Suppressor macrophage treated with lipopolysaccharide for 1 hour (primary cell): ENCODE data around the gene TM9SF4.
"Not testable (repeated sequence)": the region's sequence is repeated elsewhere in the genome, so short reads cannot be mapped to it uniquely, and the experiment has no call there.

Experiments
- DNase-seq, 3 donors: peaks; one replicate each; pipeline ENCODE4 v3.0.0-alpha.2; 2020 to 2022

The TM9SF4 gene

DNA sequence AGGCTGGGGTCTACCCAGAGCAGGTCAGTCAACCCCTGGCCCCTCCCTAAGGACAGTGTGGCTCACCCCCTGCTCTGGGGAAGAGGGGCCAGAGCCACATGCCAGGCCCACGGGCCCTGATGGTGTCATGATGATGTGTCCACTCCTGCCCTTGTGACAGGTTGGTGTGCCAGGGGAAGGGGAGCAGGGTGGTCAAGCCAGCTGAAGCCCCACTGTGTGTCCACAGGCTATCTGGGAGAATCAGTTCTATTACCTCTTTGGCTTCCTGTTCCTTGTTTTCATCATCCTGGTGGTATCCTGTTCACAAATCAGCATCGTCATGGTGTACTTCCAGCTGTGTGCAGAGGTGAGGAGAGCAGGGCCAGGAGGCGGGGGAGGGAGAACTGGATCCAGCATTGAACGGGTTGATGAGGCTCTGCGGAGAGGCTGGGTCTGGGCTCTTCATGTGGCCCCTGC is 50.3 kb downstream of the TM9SF4 start:
- no peak for DNase-seq

DNA sequence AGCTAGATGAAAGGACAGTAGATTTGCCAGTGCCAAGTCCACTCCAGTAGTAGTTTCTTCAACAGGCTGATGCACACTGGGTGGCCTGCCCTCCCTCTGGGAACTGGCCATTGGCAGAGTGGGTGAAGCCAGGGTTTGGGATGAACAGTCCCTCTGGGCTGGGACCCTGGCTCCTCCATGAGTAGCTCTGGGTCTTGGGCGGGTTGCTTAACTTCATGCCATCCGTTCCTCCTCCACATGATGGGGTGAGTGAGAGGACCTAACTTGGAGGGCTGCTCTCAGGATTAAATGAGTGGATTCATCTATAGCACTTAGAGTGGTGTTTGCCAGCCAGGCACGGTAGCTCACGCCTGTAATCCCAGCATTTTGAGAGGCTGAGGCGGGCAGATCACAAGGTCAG is 50.8 kb downstream of the TM9SF4 start:
- DNase-seq = no peak

DNA sequence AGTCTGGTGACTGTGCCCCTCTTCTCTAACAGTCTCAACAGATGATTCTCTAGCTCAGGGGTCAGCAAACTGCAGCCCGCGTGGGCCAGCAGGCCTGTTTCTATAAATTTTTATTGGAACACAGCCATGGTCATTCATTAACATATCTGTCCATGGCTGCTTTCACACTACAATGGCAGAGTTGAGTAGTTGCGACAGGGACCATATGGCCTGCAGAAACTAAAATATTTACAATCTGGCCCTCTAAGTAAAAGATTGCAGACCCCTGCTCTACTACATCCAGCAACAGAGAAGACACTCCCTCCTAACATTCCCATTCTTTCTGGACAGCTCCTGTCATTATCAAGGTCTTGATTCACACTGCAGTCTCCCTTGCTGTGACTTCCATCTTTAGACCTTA is 52.8 kb downstream of the TM9SF4 start:
- no peak for DNase-seq

DNA sequence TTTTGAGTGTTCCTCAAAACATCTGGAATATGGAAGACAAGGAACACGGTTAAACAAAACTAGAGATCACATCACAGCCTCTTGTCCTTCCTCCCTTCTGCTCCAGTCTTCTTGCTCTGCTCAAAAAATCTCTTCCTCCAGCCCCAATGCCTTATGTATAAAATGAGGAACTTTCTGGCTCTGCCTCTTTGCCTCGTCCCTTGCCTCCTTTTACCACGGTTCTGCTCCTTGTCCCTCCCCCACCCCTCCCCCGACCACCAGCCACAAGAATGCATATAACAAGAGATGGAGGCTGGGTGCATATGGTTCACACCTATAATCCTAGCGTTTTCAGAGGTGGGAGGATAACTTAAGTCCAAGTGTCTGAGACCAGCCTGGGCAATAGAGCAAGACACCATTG is 54.4 kb downstream of the TM9SF4 start:
- peak in 1 of 3 donors; percentile 7 for DNase-seq

DNA sequence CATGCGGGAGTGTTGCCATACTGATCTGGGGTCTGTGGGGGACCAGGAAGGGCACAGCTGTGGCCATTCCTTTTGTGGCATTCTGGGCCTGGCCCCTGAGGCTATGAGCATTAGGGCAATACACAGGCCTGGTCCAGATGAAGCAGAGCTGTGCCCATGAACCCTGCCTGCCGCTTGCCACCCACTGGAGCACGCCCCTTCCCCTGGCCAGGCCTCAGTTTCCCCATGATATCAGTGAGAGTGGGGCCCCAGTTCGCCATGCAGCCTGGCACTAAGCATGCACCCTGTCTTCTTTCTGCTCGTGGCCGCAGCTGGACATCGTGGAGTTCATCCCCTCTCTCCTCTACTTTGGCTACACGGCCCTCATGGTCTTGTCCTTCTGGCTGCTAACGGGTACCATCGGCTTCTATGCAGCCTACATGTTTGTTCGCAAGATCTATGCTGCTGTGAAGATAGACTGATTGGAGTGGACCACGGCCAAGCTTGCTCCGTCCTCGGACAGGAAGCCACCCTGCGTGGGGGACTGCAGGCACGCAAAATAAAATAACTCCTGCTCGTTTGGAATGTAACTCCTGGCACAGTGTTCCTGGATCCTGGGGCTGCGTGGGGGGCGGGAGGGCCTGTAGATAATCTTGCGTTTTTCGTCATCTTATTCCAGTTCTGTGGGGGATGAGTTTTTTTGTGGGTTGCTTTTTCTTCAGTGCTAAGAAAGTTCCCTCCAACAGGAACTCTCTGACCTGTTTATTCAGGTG is 55.6 kb downstream of the TM9SF4 start:
- DNase-seq = no peak

DNA sequence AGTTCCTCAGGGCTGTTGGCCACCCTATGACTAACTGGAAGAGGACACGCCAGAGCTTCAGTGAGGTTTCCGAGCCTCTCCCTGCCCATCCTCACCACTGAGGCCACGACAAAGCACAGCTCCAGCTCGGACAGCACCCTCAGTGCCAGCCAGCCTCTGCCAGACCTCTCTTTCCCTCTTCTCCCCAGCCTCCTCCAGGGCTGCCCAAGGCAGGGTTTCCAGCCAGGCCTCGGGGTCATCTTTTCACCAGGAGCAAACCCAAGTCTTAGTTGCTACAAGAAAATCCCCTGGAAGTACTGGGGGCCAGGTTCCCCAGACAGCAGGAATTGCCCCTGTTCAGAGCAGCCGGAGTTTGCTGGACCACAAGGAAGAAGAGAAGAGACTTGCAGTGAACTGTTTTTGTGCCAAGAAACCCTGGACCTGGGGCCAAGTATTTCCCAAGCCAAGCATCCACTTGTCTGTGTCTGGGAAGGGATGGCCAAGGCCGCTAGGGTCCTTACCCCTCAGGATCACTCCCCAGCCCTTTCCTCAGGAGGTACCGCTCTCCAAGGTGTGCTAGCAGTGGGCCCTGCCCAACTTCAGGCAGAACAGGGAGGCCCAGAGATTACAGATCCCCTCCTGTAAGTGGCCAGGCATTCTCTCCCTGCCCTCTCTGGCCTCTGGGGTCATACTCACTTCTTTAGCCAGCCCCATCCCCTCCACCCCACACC is 56.5 kb downstream of the TM9SF4 start:
- DNase-seq = no peak

DNA sequence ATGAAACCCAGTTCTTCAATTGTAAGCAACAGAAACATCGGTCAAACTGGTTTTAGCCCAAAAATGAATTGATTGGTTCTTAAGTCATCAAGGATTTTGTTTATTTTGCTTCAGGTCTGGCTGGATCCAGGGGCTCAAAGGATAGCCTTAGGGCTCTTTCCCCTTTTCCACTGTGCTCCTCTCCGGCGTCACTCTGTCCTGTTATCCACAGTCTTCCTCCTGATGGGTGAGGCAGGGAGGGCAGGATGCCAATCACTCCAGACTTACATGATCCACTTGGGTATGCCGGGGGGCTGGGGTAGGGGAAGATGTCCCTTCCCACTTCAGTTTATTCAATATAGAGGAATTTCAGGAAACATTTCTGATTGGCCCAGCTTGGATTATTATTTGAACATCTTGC is 58.0 kb downstream of the TM9SF4 start:
- DNase-seq = no peak

DNA sequence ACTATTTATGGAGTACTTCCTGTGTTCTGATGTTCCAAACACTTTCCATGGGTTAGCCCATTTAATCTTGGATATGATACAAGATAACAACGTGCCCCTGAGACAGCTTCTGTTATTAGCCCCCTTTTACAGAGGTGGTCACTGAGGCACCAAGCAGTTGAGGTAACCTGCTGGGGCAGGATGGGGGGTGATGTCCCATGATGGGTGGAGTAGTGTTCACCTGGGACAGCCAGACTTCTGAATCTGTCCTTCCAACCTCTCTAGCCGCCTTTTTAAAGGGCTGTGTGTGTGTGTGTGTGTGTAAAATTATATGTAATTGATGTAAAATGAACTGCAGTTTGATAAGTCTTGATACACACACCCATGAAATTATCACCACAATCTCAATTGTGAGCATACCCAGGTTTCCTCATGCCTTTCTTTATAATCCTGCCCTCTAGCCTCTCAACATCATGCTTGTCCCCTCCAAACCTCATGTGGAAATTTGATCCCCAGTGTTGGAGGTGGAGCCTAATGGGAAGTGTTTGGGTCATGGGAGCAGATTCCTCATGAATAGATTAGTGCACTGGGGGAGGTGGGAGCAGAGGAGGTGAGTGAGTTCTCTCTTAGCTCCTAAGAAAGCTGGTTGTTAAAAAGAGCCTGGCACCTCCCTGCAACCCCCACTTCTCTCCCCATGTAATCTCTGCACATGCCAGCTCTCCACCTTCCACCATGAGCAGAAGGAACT is 58.8 kb downstream of the TM9SF4 start:
- DNase-seq = no peak

DNA sequence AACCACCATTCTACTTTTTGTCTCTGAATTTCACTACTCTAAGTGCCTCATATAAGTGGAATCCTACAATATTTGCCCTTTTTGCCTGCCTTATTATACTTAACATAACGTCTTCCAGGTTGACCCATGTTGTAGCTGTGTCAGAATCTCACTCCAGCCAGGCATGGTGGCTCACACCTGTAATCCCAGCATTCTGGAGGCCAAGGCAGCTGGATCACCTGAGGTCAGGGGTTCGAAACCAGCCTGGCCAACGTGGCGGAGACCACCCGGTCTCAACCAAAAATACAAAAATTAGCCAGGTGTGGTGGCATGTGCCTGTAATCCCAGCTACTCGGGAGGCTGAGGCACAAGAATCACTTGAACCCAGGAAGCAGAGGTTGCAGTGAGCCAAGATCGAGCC is 68.2 kb downstream of the TM9SF4 start:
- not testable (repeated sequence) for DNase-seq

DNA sequence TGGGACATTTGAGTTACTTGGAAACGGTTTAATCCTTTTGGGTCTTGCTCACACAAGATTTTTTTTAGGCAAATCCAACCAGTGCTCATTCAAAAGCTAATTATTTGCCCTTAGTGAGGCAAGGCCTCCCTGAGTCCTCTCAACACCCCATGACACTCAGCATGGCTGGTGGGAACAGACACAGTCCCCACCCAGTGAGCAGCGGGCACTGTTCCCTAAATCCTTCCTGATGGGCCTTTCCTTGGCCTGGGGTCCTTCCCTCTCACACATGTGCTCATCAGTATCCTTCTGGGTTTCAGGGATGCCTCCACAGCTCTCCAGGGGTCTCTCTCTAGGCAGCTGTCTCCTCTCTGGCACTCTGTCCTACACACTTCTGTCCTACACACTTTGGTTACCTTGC is 70.0 kb downstream of the TM9SF4 start:
- DNase-seq = no peak

DNA sequence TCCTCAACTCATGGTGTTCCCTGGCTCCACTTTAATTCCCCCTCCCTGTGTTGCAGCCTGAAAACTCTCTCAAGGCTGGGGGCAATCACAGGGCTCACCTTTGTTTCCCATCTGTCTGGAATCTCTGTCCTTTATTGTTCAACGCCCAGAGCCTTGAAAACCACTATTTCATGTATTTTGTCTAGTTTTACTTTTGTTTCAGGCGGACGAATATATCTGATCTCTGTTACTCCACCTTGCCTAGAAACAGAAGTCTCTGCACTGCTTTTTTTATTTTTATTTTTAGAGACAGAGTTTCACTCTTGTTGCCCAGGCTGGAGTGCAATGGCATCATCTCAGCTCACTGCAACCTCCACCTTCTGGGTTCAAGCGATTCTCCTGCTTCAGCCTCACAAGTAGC is 70.4 kb downstream of the TM9SF4 start:
- no peak for DNase-seq

DNA sequence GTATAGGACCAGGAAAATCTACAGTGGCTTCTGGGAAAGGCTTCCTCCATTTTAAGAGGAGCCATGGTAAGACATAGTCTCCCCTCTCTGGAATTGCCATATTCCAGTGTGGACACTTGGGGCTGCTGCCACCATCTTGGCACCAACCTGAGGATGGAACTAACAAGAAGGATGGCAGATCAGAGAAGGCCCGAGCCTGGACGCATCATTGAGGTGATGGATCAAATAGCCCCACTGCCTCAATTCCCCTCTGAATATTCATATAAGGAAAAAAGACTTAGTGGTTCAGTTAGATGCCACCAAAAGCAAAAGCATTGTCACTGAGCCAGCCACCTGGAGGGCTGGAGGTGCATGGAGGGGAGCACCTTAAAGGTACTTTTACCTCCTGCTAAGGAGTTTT is 72.1 kb downstream of the TM9SF4 start:
- no peak for DNase-seq

DNA sequence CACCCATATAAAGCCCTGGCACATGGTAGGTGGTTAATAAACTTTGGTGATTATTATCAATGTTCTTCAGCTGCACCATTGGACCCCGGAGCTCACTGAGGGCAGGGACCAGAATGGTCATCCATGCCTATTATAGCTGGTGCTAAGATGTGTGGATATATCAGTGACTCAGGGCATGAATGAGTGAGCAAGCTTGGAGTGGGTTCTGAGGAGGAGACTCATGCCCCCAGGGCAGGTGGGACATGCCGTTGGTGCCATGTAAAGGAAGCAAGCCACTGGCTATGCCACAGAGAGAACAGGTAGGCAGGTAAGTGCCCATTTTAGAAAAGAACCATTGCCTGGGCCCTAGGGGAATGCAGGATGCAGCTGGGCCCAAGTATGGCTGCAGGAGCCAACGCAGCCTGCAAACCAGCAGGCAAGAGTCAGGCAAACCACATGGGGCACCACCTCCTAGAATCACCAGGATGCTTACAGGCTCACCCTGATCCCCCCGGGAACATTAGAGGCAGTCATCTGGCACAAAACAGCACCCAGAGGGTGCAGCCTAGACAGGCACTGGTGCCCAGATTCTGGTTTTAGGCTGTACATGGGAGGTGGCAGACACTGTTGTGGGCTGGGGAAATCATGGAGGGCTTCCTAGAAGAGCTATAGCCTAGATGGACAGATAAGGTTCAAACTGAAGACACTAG is 74.6 kb downstream of the TM9SF4 start:
- DNase-seq = no peak

DNA sequence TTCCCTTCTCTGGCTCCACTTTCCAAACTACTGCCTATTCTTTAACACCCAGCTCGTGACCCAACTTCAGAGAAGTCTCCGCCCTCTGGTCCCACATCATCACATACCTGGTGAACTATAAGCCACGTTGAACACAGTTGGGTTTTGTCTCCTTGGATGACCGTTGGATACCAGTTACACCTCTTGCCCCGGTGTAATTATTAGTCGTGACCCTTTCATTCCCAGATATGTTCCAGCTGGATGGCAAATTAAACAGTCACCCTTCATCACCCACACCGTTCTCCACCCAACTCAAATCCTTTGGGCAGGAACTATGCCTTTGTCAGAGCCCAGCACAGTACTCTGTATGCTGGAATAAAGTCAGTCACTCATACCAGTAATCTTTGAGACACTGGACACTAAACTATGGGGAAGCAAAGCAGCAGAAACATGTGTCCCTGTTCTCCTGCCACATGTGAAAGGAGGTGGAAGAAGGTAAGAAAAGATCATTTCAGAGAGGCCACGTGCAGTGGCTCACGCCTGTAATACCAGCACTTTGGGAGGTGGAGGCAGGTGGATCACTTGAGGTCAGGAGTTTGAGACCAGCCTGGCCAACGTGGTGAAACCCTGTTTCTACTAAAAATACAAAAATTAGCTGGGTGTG is 75.6 kb downstream of the TM9SF4 start:
- DNase-seq = no peak

DNA sequence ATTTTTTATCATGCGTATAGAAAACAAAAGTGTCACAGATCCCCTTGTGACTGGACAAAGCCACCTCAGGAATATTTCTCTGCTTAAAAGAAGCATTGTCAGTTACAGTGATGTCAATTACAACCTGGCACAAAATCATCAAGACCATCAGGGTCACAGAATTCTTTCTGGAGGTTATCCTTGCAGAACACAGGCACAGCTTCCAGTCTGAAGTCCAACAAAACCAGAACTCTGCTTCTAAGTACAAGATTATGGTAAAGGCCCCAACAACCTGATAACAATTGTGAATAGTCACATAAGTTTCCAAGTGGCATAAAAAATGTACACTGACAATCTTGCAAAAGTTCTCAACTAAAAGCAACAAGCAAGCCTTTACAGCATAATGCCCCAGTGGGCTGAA is 77.0 kb downstream of the TM9SF4 start:
- DNase-seq = no peak

DNA sequence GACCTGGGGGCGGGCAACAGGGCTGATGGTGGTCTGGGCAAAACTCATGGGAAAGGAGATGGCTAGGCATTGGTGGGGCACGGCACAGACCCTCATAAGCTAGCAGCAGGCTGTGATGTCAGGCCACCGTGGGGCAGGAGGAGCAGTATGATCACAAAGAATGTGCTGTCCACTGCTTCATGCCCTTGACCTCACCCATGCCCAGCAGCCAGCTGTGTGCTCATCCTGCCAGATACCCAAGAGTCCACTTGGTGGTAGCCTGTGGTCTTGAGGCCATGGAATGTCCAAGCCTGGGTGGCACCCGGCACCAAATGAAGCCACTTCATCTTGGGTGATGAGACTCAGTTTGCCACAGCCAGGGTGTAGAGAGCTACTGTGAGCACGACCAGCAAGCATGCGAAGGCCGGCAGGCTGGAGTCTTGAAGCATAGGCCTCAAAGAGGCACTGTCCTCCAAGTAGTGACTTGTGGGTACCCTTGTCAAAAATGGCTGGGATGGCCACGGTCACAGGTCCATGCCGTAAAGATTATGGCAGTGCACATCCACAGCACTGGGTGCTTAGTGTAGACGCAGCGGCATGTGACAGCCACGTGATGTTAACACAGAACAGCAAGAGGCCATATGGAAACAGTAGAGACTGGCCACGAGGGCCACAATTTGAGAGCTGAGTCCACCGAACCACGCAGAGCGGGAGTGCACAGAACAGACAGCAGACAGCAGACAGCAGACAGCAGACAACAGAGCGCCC is 79.0 kb downstream of the TM9SF4 start:
- DNase-seq = no peak

DNA sequence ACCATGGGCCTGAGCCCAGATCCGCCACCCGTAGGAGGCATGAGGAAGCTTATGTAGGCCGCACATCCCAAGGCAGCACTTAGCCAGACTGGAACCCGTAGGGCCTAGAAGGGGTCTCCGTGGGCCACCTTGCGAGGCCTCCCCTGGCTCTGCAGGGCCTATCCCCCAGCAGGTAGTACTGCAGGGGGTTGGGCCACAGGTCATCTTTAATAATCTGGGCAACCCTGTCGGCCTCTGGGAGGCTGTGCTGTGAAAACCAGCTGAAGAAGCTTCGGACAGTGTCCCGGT is 79.6 kb downstream of the TM9SF4 start:
- no peak for DNase-seq

DNA sequence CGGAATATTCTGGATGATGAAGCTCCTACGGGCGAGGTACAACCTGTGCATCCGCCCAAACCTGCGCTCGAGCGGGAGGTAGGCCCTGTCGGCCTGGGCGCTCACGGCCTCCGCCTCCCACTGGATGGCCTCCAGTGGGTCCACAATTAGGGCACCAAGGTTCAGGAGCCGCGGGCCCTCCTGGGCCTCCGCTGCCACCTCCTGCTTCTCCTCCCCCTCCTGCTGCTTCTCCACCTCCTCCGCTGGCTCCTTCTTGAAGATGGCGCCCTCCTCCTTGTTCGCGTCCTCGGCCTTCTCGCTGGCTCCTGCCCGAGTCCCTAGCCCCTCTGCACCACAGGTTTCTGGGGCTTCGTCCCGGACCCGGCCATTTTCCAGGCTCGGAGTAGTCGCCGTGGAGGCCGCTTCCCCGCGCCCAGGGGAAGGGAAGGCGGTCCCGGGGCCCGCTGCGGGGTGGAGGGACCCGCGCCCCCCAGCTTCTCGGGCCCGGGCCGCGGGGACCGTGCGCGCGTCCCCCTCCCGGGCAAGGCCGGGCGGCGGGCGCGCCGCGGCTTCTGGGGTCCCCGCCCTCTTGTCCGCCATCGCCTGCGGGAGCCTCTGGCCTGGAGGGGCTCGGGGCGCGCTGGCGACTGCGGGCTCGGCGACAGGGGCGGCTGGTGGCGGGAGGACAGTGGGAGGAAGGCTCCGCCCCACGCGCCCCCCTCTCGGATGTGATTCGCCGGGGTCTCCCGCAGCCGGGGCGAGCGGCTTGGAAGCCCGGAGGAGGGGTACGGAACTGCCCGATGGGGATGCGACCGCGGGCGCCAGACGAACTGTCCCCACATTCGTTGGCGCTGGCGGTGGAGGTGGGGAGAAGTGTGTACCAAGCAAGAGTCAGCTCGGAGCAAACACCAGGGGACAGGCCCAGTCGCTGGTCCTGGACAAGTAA is 80.4 kb downstream of the TM9SF4 start:
- peak in 2 of 3 donors; percentile 33 to 59 for DNase-seq

DNA sequence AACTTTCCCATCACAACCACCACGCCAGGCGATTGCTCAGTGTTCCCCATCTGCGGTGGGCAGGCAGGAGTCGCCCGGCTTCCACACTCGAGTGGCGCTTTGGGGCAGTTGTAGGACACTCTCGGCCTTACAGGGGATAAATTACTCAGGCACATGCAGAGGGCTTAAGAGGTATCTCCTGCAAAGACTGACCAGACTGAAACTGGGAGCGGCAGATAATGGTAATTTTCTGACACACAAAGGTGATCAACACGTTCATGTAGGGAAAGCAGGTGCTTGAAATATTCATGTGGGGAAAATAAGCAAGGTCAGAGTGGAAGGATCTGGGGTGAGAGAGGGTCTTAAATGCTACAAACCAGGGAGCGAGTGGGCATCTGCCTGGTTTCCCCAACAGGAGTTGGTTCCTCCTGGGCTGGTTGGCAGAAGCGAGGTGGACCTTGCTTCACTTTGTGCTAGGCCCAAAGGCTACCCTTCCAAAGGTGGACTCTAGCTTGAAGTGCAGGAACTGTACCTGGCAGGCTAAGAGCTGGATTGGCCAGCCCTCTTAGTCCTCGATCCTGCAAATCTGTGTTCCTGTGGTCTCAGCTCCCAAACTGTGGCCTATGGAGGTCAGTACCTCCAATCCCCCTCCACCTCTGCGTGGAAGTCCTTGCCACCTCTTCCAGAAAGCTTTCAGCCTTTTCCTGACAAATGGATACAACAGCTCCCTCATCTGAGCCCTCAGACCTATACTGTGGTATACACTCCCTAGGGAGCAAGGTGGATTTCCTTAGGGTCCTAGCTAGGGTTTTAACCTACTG is 81.3 kb downstream of the TM9SF4 start:
- DNase-seq = peak in 1 of 3 donors; percentile 42

DNA sequence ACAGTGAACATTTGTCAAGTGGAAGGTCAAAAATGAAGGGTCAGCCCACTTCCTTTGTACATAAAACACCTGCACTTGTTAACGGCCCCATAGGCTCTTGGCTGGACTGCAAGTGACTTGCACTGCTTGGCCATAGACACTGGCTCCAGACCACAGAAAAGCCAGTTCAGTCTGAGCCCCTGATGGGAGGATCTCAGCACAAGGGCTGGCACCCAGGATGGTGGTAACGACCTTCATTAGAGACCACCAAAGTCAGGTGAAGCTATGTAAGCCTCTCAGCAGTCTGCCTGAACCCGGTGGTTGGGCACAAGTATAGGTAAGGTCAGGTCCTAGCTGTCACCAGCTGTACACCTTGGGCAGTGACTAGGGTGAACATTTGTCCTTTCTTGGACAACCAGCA is 81.9 kb downstream of the TM9SF4 start:
- DNase-seq = no peak
